Activated naive CD4-positive, alpha-beta T cell treated with anti-CD3 and anti-CD28 coated beads, Interleukin-2, amount 50 U/mL, for 72 hours (primary cell): Measurements from ENCODE around the gene NCBP2. TPM values are rescaled to one million over a fixed set of nuclear protein-coding genes. Genes with fewer than 3 reads are reported as not detected.

Experiments
- ATAC-seq, 2 donors: fragments of 150-1000 bp; cut with Tn5 transposase; 2 replicates each; pipeline ENCODE4 v1.10.0; 2021; ENCODE audit warnings: mild to moderate bottlenecking in 2 of 2, moderate library complexity in 2 of 2
- DNase-seq, 2 donors: peaks; one replicate each; pipeline ENCODE4 v3.0.0; 2021 to 2022; ENCODE audit warnings: low spot score in 2 of 2
- H3K27ac Mint-ChIP-seq, 2 donors: one replicate each; pipeline ENCODE4 v1.8.0; 2022; ENCODE audit warnings: mild to moderate bottlenecking in 2 of 2, mixed read lengths in 2 of 2
- H3K36me3 Mint-ChIP-seq, 2 donors: one replicate each; pipeline ENCODE4 v1.8.0; 2022; ENCODE audit warnings: mixed read lengths in 2 of 2
- H3K9me3 Mint-ChIP-seq, 2 donors: one replicate each; pipeline ENCODE4 v1.8.0; 2022; ENCODE audit warnings: mixed read lengths in 2 of 2
- total RNA-seq, 2 donors: library from RNA; stranded (reverse); gene quantifications; one replicate each; pipeline ENCODE4 v1.2.3, GENCODE V29; 2022

The NCBP2 gene
- 10 to 100 TPM; 73.8 to 86.4 TPM for total RNA-seq

DNA sequence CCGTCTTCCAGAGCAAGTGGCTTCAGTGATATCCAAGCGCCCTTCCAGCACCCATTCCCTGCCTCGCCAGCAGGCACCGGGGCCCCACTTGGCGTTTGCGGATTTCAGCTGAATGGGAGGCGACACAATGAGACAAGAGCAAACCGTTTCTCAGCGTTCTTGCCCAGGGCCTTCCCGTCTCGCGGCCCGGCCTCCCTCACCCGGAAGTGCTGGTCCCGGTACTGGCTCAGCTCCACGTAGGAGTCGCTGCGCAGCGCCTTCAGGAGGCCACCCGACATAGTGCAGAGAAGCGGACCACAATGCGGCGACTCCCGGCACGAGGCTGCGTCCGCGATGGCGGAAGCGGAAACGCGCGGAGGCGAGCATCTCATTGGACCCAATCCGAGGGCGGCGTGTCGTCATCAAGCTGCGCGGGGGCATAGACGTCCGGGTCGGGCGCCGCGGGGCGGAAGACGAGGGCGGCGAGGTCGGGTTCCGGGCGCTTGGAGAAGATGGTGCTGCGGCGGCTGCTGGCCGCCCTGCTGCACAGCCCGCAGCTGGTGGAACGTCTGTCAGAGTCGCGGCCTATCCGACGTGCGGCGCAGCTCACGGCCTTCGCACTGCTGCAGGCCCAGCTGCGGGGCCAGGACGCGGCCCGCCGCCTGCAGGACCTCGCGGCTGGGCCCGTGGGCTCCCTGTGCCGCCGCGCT, at the start of gene NCBP2:
Gene NCBP2, minus strand, starts transcription at position 303 of the 689 bp plus-strand sequence. Its CDS starts 25 bp downstream, at position 278.
- peak; percentile 94 to 95 for ATAC-seq
- H3K9me3 Mint-ChIP-seq = no peaks in the 10 kb centered on the region
- peak; percentile 99 for DNase-seq
- peak within 1 kb of the TSS; percentile 96 to 100 for H3K27ac Mint-ChIP-seq
- H3K36me3 Mint-ChIP-seq = peaks cover 24 to 37% of the 10 kb centered on the region in 2 donors

DNA sequence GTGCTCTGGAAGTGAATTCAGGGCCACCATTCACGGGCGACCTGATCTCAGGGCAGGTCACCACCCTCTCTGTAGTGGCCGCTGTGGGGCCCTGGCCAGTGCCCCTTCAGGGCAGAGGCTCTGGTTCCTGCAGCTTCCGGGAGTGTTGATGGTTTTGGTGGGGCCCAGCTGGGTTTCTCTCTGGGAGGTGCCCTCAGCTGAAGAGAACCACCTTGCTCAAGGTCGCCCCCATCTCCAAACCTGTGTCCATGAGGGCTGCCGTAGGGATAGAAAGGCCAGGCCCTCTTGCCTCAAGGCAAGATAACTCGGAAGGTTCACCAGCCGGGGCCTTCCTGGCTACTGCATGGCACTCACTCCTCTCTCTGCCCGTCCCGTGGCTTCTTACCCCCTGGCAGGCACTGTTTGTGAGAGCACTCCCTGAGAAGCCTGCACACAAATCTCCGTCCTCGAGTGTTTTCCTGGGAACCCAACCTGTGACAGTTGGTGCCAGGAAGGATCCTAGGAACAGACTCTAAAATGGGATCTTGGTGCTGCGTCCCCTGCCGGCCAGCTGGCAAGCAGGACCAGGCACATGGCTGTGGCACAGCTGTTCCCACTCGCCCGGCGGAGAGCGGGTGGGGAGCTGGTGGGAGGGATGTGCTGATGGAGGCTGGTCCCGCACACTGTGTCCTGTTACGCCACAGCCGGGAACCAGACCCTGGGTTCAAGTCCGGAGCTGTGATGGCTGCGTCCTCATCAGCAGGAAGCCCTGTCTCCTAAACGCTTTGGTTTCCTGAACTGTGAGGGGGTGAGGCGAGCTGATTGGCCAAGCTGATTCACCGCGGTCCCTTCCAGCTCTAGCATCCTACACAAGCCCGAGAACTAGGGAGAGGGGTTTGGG, 49.5 kb upstream of the NCBP2 start:
- no peak overlapping the region for H3K27ac Mint-ChIP-seq
- H3K9me3 Mint-ChIP-seq = no peaks in the 10 kb centered on the region
- DNase-seq (no peak), ATAC-seq (no peak)
- no peaks in the 10 kb centered on the region for H3K36me3 Mint-ChIP-seq

DNA sequence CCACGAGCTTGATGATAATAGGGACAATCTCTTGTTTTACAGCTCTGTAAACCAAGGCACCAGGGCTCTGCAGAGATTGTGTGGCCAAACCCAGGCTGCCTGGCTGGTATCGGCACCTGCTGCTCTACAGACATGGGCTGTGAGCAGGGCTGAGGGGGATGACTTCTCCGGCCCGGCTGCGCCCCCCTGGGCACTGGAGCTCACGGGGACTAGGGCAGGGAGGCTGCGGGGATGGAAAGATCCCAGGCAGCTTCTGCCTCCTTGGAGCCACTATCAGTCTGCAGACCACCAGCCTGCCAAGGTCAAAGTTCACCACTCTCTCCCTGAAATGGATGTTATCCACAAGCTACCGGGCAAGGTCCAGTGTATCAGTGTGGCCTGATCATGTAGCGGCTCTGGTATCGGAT, 48.3 kb upstream of the NCBP2 start:
- no peak for DNase-seq
- no peak for ATAC-seq
- H3K9me3 Mint-ChIP-seq = no peaks in the 10 kb centered on the region

DNA sequence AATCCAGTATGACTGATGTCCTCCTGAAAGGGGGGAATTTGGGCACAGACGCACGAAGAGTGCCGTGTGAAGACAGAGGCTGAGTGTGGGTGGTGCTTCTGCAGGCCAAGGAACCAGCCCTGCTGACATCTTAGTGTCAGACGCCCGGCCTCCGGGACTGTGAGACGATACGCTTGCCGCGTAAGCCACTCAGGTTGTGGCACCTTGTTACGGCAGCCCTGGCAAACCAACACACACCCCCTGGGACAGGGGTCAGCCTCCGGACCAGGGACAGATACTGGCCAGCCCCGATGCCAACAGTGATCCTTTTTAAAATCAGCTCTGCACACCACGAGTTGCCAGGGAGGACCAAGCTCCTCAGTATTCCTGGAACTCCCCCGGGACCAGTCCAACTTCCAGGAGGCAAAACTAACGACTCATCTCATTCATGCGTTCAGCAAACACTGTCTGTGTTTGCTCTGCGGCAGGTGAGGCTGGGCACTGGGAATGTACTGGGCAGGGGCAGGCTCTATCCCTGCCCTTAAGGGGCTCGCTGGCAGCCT, 47.5 kb upstream of the NCBP2 start:
- H3K36me3 Mint-ChIP-seq = no peaks in the 10 kb centered on the region
- DNase-seq = no peak
- no peaks in the 10 kb centered on the region for H3K9me3 Mint-ChIP-seq
- no peak for ATAC-seq
- H3K27ac Mint-ChIP-seq = no peak overlapping the region

More for the DNA sequence above, 48.3 kb upstream of the NCBP2 start:
- H3K27ac Mint-ChIP-seq = no peak overlapping the region
- no peaks in the 10 kb centered on the region for H3K36me3 Mint-ChIP-seq

DNA sequence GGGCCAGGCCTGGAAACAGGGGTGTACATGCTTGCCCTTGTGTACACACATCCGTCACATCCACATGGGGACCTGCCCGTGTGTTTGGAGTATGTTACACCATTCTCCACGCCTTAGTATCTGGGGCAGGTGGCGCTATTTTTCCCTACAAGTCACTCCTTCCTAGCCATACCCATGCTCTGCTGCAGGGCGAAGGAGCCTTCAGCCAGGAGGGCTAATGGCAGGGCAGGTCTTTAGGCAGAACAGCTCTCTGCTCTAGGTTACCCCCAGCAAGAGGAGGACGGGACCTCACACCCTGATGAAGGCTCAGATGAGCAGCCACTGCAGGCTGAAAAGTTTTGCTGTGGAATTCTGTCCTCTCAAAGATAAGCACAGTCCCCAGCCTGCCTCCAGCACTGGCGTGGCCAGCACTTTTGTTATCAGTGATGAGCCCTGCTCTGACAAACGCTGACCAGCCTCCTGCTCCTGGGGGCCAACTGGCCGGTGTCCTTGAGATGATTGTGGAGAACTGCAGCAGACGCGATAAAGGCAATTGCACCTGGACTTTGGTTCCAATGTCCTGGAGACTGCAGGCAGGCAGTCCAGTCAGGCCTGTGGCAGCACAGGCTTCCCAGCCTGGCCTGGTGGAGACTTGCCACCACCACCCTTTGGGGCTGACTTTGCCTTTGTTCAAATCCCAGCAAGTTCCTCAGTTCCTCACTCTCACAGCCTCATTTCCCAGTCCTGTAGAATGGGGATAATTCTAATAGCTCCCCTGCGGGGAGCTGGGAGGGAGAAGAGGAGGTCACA, 46.1 kb upstream of the NCBP2 start:
- peak in 1 of 2 donors; percentile 37 for ATAC-seq
- Mint-ChIP-seq H3K9me3 (peaks cover 3 to 10% of the 10 kb centered on the region in 2 donors), H3K27ac (no peak overlapping the region), H3K36me3 (peaks cover 2 to 4% of the 10 kb centered on the region in 2 donors)
- no peak for DNase-seq

DNA sequence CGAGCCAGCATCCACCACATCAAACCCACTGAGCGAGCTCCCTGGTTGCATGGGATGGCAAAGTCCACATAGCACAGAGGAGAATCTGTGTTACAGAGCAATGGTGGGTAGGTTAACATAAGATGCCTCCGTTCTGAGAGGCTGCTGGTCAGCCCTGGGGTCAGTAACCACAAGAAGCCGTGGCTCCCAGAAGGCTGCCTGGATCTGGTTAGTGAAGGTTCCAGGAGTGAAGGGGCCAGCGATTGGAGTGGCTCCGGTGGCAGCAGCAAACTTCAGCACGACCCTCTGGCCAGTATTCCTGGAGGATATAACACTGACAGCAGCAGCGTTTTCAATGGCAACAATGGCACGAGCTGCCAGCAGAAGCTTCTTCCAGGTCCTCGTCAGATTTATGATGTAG, 44.7 kb upstream of the NCBP2 start:
- peaks cover 7 to 14% of the 10 kb centered on the region in 2 donors for H3K9me3 Mint-ChIP-seq
- no peak for DNase-seq
- H3K36me3 Mint-ChIP-seq = peaks cover 6 to 8% of the 10 kb centered on the region in 2 donors
- no peak for ATAC-seq
- no peak overlapping the region for H3K27ac Mint-ChIP-seq

DNA sequence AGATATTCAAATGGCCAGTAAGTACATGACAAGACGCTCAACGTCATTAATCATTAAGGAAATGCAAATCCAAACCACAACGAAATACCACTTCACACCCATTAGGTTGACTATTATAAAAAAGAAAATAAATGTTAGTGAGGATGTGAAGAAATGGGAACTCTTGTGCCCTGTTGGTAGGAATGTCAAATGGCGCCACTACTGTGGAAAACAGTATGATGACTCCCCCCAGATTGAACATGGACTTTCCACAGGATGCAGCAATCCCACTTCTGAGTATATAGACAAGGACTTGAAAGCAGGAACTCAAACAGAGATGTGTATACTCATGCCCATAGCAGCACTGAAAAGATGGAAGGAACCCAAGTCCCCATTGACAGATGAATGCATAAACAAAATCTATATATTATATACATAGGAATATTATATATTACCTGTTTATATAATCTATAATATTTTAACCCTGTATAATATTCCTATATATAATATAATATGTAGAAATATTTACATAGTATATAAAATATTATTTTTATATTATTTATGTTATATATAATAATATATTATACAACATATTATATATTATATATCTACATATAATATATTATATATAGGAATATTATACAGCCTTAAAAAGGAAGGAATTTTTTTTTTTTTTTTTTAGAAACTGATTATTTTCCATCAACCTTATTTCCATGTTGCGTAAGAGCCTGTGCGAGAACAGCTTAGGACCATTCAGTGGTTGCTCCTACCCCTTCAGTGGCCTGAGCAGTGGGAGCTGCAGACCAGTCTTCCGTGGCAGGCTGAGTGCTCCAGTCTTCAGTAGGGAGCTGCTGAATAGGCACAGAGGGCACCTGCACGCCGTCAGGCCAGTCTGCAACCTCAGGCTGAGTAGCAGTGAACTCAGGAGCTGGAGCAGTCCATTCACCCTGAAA, 43.9 kb upstream of the NCBP2 start:
- DNase-seq (no peak), ATAC-seq (no peak)
- Mint-ChIP-seq H3K36me3 (peaks cover 6 to 14% of the 10 kb centered on the region in 2 donors), H3K9me3 (peaks cover 7 to 14% of the 10 kb centered on the region in 2 donors), H3K27ac (no peak overlapping the region)

DNA sequence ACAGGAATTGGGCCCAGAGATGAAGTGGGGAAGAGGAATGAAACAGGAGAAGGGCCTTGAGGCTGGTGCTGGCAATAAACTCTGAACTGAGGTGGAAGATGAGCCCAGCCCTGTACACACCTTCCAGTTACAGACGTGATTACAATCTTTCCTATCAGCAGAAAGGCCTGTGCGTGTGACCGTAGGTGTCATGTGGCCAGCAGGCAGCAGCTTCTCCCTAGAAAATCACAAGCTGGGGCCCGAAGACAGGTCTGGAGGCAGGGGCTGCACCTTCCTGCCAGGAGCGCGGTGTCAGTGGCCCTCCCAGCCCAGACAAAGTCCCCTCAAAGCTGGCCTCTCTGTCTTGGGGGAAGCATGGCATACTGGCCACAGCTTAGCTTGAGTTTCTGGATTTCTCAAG, 43.0 kb upstream of the NCBP2 start:
- peaks cover 7 to 14% of the 10 kb centered on the region in 2 donors for H3K9me3 Mint-ChIP-seq
- peaks cover 6 to 14% of the 10 kb centered on the region in 2 donors for H3K36me3 Mint-ChIP-seq
- DNase-seq (no peak), ATAC-seq (no peak)
- no peak overlapping the region for H3K27ac Mint-ChIP-seq

DNA sequence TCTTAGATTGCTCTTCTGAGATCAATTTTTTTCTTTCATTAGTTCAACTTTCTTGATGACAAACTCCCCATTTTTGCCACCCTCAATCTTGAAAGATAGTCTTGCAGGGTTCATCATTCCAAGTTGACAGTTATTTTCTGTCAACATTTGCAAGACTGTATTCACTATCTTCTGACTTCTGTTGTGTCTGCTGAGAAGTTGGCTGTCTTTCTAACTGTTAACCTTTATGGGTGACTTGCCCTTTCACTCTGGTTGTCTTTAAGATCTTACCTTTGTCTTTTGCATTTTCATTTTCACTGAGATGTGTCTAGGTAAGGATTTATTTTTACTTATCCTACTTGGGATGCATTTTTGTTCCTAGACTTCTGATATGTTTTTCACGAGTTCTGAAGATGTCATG, 40.9 kb upstream of the NCBP2 start:
- no peak overlapping the region for H3K27ac Mint-ChIP-seq
- peaks cover 6 to 14% of the 10 kb centered on the region in 2 donors for H3K36me3 Mint-ChIP-seq
- ATAC-seq (no peak), DNase-seq (no peak)
- H3K9me3 Mint-ChIP-seq = peaks cover 7 to 14% of the 10 kb centered on the region in 2 donors

DNA sequence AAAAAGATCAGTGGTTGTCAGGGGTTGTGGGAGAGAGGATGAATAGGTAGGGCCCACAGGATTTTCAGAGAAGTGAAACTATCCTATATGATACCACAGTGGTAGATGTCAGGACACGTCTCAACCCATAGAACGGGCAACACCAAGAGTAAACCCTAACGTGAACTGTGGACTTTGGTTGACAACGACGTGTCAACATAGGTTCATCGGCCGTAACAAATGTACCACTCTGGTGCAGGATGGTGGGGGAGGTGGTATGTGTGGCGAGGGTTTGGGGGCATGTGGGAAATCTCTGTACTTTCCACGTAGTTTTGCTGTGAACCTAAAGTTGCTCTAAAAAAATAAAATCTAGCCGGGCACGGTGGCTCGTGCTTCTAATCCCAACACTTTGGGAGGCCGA, 39.3 kb upstream of the NCBP2 start:
- Mint-ChIP-seq H3K36me3 (peaks cover 6 to 14% of the 10 kb centered on the region in 2 donors), H3K27ac (no peak overlapping the region), H3K9me3 (peaks cover 7 to 14% of the 10 kb centered on the region in 2 donors)
- no peak for DNase-seq
- no peak for ATAC-seq

DNA sequence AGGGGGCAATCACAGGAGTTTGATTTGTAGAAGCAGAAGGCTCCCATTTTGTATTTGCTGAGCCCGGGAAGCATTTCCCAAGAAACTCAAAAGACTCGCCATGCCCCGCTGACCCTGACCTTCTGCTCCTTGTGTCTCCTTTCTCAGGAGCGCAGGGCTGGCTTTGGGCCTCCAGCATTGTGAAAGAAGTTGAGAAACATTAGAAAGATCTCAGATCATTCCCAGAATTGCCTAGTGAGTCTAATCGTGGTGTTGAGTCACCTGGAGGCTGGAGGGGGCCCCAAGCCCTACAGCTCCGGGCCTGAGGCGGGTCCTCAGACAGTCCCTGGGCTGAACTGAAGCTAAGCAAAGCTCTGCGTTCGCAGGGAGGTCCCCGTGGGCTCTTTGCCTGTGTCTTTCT, 37.2 kb upstream of the NCBP2 start:
- Mint-ChIP-seq H3K9me3 (peaks cover 7 to 14% of the 10 kb centered on the region in 2 donors), H3K36me3 (peaks cover 6 to 14% of the 10 kb centered on the region in 2 donors), H3K27ac (no peak overlapping the region)
- peak in 1 of 2 donors; percentile 18 for DNase-seq
- ATAC-seq = no peak

DNA sequence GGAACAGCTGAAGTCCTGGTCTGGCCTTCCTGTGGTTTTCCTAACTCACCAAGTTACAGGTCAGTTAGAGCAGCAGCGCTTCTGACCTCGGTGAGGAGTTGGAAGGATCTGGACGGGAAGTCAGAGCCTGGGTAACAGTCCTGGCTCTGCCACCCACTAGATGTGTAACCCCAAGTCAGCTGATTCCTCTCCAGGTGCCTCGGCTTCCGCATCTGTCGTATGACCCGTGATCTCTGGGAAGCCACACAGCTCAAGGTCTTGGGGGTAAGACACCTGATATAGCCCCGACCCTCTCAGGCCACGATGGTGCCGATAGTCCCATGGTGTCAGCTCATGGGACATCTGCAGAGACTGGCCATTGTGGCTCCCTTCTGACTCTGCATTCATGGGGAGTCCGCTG, 34.6 kb upstream of the NCBP2 start:
- Mint-ChIP-seq H3K27ac (peak overlapping the region in 1 of 2 donors; percentile 44), H3K9me3 (no peaks in the 10 kb centered on the region), H3K36me3 (peaks cover 0 to 6% of the 10 kb centered on the region in 2 donors)
- ATAC-seq = no peak
- peak in 1 of 2 donors; percentile 48 for DNase-seq

DNA sequence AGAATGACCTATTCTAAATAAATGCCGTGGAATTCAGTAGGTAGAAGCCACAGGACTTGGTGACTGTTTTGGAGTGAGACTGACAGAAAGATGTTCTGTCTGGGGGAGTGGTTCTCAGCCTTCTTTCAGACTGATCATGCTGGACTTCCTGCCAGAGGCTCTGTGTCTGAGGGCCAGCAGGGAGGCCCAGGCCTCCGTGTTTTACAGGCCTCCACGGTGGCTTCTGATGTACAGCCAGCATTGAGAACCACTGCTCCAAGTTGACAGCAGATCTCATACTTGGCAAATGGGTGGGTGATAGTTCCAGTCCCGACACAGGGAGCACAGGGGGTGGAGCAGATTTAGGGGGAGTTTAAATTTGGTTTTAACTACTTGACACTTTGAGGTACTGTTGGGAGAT, 33.0 kb upstream of the NCBP2 start:
- H3K36me3 Mint-ChIP-seq = no peaks in the 10 kb centered on the region
- H3K9me3 Mint-ChIP-seq = no peaks in the 10 kb centered on the region
- DNase-seq = peak in 1 of 2 donors; percentile 4
- ATAC-seq = no peak
- no peak overlapping the region for H3K27ac Mint-ChIP-seq

DNA sequence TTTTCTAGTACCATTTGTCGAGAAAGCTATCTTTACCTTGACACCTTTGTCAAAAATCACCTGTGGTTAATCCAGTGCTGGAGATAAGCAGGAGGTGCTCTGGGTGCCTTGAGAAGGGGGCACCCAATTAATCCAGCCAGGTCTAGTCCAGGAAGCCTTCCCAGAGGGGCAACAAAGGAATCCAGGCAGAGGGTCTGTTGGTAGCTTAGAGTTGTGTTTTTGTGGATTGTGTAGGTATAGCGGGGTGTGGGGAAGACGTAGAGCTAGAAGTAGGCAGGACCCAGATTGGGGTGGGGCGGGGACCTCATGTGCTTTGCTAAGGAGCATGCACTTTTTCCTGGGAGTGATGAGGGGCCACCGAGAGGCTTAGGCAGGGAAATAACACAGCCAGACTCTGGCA, 32.3 kb upstream of the NCBP2 start:
- ATAC-seq (no peak), DNase-seq (no peak)
- Mint-ChIP-seq H3K9me3 (no peaks in the 10 kb centered on the region), H3K27ac (peak overlapping the region in 1 of 2 donors; percentile 20), H3K36me3 (no peaks in the 10 kb centered on the region)

DNA sequence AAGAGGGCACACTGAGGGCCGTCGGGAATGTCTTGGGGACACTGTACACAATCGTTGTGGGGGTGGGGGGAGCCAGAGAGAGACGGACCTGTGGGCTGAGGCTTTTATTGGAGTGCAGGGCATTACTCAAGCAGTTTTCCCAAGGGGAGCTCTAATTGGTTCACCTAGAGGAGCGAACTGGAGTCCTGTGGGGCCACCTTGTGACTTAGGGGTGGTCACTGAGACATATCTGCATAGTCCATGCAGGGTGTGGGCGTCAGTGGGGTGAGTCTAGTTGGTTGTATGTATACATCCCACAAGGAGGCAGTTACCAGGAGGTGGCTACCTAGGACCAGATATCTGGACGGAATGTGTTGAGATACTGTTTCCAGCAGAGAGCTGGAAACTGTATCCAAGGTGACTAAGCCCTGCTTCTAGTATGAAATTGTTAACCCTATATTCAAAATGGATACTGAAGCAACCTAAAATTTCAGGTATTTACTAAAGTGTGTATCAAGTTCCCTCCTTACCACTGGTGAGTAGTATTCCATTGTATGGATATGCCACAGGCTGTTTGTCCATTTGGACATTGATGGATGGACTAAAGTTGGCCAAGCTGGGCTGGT, 28.9 kb upstream of the NCBP2 start:
- Mint-ChIP-seq H3K36me3 (peaks cover 5 to 7% of the 10 kb centered on the region in 2 donors), H3K9me3 (no peaks in the 10 kb centered on the region), H3K27ac (no peak overlapping the region)
- ATAC-seq = no peak
- DNase-seq = peak in 1 of 2 donors; percentile 33
